Inflammatory macrophage (primary cell): ENCODE data around the gene JMJD7.

Experiments used
- DNase-seq, 2 donors: peaks; one replicate each; pipeline ENCODE4 v3.0.0-alpha.2; 2020 to 2022

Gene JMJD7

DNA sequence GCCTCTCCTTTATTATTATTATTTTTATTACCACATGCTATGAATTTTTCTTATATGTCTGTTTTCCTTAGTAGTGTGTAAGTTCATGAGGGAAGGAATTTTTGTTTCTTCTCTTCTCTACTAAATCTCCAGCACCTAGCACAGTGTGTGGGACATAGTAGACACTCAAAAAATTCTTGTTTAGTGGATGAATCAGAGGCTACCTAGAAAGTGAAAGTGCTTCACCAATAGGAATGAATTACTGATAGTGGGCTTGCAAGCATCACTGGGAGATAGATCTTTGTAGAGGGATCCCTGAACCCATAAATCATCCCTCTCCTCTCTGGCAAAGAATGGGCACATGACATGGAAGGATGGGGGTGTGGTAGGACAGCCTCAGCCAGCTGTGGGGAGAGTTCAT lies 57.4 kb downstream of the JMJD7 start:
- DNase-seq, result no peak

DNA sequence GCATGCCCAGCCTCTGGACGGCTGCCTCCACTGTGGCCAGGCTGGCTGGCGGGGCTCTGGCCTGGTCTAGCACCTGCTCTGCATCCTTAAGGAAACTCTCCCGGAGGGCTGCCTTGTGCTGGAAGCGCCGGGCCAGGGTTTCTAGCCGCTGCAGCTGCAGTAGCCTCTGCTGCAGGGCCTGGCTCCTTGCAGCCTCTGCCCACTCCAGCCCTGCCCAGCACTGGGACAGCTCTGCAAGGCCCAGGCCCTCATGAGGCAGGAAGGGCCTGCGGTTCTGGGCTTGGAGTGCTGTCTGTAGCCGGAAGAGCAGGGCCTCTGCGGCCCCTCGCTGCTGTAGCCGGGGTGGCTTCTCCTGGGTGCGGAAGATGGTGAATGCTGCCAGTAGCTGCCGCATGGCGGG lies 57.9 kb downstream of the JMJD7 start:
- DNase-seq, result no peak

DNA sequence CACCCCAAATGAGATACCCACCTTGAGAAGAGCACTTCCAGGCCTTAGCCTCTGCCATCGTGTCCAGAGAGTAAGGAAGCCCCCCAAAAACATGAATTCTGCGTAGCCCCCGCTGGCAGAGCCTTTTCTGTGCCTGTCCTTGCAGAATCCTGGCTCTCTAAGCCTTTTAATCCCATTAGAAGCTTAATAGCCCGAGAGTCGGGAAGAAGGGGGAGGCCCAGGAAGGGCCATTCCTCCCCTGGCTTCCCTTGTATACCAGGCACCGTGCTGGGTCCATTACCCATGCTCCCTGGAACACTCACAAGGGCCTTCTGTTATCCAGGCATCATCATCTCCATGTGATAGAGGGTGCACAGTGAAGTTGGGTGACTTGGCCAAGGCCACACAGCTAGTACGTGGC lies 58.8 kb downstream of the JMJD7 start:
- no peak for DNase-seq

DNA sequence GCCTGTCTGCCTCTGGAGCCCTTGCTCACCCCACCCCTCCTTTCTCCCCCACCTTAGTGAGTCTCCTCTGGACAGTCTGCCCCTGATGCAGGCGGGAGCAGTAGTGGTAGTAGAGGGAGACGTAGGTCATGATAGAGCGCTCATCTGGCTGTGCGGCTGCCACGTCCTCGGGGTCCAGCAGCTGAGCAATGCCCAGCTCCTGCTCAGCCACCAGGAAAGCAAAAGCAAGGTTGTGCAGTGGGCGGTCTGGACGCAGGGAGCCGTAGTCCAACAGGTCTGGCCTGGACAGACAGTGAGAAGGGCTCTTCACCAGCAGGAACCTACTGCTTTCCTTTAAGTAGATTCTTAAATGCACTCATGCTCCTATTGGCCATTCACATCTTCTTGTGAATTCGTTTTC lies 59.3 kb downstream of the JMJD7 start:
- no peak for DNase-seq
